H1 (cell line): Measurements from ENCODE around the gene DHTKD1. TPM values are rescaled to one million over a fixed set of nuclear protein-coding genes. Genes with fewer than 3 reads are reported as not detected.

Experiments used
- CTCF ChIA-PET: fragments of 300-600 bp; sonication (Branson Sonifier 250); formaldehyde crosslinking; loops from one replicate; lab custom pipeline; 2021; ENCODE audit not compliant: partially characterized antibody; lab: Charles Lee
- POLR2A ChIA-PET: fragments of 300-600 bp; sonication (Branson Sonifier 250); formaldehyde crosslinking; loops from one replicate; lab custom pipeline; 2021; ENCODE audit warnings: inconsistent platforms; ENCODE audit not compliant: partially characterized antibody; lab: Charles Lee
- DNase-seq, 2 experiments: peaks; one replicate each; pipeline versions ENCODE4 v3.0.0 to v3.0.0-alpha.2; 2010 to 2022; ENCODE audit warnings: low spot score in 2 of 2, low read depth in 1 of 2, mixed read lengths in 1 of 2
- FAIRE-seq: peaks from 2 replicates; lab custom pipeline; 2011; peaks lifted over from hg19 to GRCh38; lab: Jason Lieb, UNC
- H2AFZ ChIP-seq: 2 replicates; pipeline ENCODE4 v1.8.1; 2012; ENCODE audit warnings: low read length, inconsistent platforms
- H2AK5ac ChIP-seq: 2 replicates; pipeline ENCODE4 v1.6.1; 2013; ENCODE audit warnings: low read depth, low read length
- H2BK120ac ChIP-seq: replicated peaks from 2 replicates; pipeline ENCODE3; 2013; ENCODE audit warnings: low read depth, low read length, inconsistent platforms
- H2BK12ac ChIP-seq: 2 replicates; pipeline ENCODE4 v1.6.1; 2013; ENCODE audit warnings: low read depth, low read length
- H2BK15ac ChIP-seq: 2 replicates; pipeline ENCODE4 v1.6.1; 2013; ENCODE audit warnings: low read length
- H2BK20ac ChIP-seq: 2 replicates; pipeline ENCODE4 v1.6.1; 2013; ENCODE audit warnings: low read length
- H2BK5ac ChIP-seq: 2 replicates; pipeline ENCODE4 v1.6.1; 2013; ENCODE audit warnings: low read depth, low read length
- H3K14ac ChIP-seq: 2 replicates; pipeline ENCODE4 v1.6.1; 2013; ENCODE audit warnings: inconsistent platforms; ENCODE audit not compliant: insufficient read length
- H3K18ac ChIP-seq: 2 replicates; pipeline ENCODE4 v1.6.1; 2013; ENCODE audit warnings: low read length; ENCODE audit errors: extremely low read depth
- H3K23ac ChIP-seq: 2 replicates; pipeline ENCODE4 v1.6.1; 2013; ENCODE audit warnings: inconsistent platforms; ENCODE audit not compliant: insufficient read length
- H3K23me2 ChIP-seq: 2 replicates; pipeline ENCODE4 v1.6.1; 2013; ENCODE audit warnings: low read depth, low read length
- H3K27ac ChIP-seq: 2 replicates; pipeline ENCODE4 v1.6.1; 2011; ENCODE audit warnings: low read depth, low read length, inconsistent platforms
- H3K27me3 ChIP-seq, 4 experiments: replicated peaks in 1 of 4; 1 replicate in 1 of 4; 2 replicates in 3 of 4; pipeline versions ENCODE4 v1.6.1 to v1.8.1; 2011 to 2013; ENCODE audit warnings: low read length in 3 of 4, mild to moderate bottlenecking in 3 of 4, inconsistent platforms in 2 of 4, mixed read lengths in 2 of 4, moderate library complexity in 1 of 4; ENCODE audit not compliant: control insufficient read depth in 3 of 4, insufficient read depth in 3 of 4; ENCODE audit errors: extremely low read depth in 1 of 4
- H3K36me3 ChIP-seq, 4 experiments: 2 replicates each; pipeline versions ENCODE4 v1.6.1 to v1.8.1; 2011 to 2013; ENCODE audit warnings: mild to moderate bottlenecking in 4 of 4, low read length in 3 of 4, moderate library complexity in 2 of 4, control low read depth in 1 of 4, inconsistent platforms in 1 of 4; ENCODE audit not compliant: insufficient read depth in 4 of 4, control insufficient read depth in 2 of 4
- H3K4ac ChIP-seq: replicated peaks from 2 replicates; pipeline ENCODE3; 2013; ENCODE audit warnings: low read length, low read depth, mixed read lengths, inconsistent platforms; ENCODE audit not compliant: insufficient read length
- H3K4me1 ChIP-seq, 4 experiments: replicated peaks in 1 of 4; 1 replicate in 1 of 4; 2 replicates in 3 of 4; pipeline versions ENCODE4 v1.6.1 to v1.8.1; 2011 to 2013; ENCODE audit warnings: low read length in 3 of 4, inconsistent platforms in 2 of 4, mixed read lengths in 1 of 4; ENCODE audit not compliant: insufficient read depth in 4 of 4, control insufficient read depth in 3 of 4
- H3K4me2 ChIP-seq, 2 experiments: 2 replicates each; pipeline versions ENCODE4 v1.6.1 to v1.8.1; 2011 to 2013; ENCODE audit warnings: low read depth in 2 of 2, low read length in 2 of 2, control low read depth in 1 of 2, inconsistent platforms in 1 of 2, mild to moderate bottlenecking in 1 of 2; ENCODE audit not compliant: insufficient read depth in 1 of 2
- H3K4me3 ChIP-seq, 4 experiments: fragments of 200-600, 300-600 bp in 1 of 4; sonication (generic), shearing (Covaris generic), sonication (Bioruptor Twin) in 1 of 4; 2 replicates each; pipeline versions ENCODE4 v1.5.1 to v1.8.1; 2011 to 2016; ENCODE audit warnings: low read length in 4 of 4, low read depth in 3 of 4, control low read depth in 2 of 4, inconsistent platforms in 2 of 4, mild to moderate bottlenecking in 2 of 4, mixed read lengths in 1 of 4, moderate library complexity in 1 of 4; ENCODE audit not compliant: insufficient read depth in 2 of 4; ENCODE audit errors: extremely low read depth in 1 of 4
- H3K56ac ChIP-seq: replicated peaks from 2 replicates; pipeline ENCODE3; 2013; ENCODE audit warnings: low read depth, mild to moderate bottlenecking, mixed read lengths, low read length, inconsistent platforms; ENCODE audit not compliant: insufficient read length
- H3K79me1 ChIP-seq: 2 replicates; pipeline ENCODE4 v1.6.1; 2013; ENCODE audit warnings: low read depth, low read length, control low read depth
- H3K79me2 ChIP-seq, 2 experiments: 2 replicates each; pipeline versions ENCODE4 v1.6.1 to v1.8.1; 2012 to 2013; ENCODE audit warnings: low read length in 2 of 2, mild to moderate bottlenecking in 2 of 2, inconsistent platforms in 1 of 2; ENCODE audit not compliant: insufficient read depth in 2 of 2, control insufficient read depth in 1 of 2
- H3K9ac ChIP-seq, 4 experiments: replicated peaks in 1 of 4; 1 replicate in 1 of 4; 2 replicates in 3 of 4; pipeline versions ENCODE4 v1.6.1 to v1.8.1; 2011 to 2013; ENCODE audit warnings: low read depth in 3 of 4, low read length in 3 of 4, control low read depth in 2 of 4, mild to moderate bottlenecking in 2 of 4, moderate library complexity in 2 of 4, inconsistent platforms in 1 of 4; ENCODE audit errors: extremely low read depth in 1 of 4
- H3K9me3 ChIP-seq, 2 experiments: 2 replicates each; pipeline versions ENCODE4 v1.6.1 to v1.8.1; 2012 to 2013; ENCODE audit warnings: mild to moderate bottlenecking in 2 of 2, moderate library complexity in 2 of 2, control low read depth in 1 of 2, inconsistent platforms in 1 of 2, low read depth in 1 of 2, low read length in 1 of 2, mixed read lengths in 1 of 2; ENCODE audit not compliant: insufficient read depth in 2 of 2
- H4K20me1 ChIP-seq, 2 experiments: replicated peaks in 1 of 2; 2 replicates each; pipeline versions ENCODE3 to v1.8.1; 2011 to 2013; ENCODE audit warnings: inconsistent platforms in 2 of 2, low read length in 2 of 2, mild to moderate bottlenecking in 1 of 2; ENCODE audit not compliant: insufficient read depth in 2 of 2, control insufficient read depth in 1 of 2
- H4K5ac ChIP-seq: 2 replicates; pipeline ENCODE4 v1.6.1; 2013; ENCODE audit warnings: low read length, low read depth, mixed read lengths, inconsistent platforms; ENCODE audit not compliant: insufficient read length
- H4K8ac ChIP-seq: 2 replicates; pipeline ENCODE4 v1.8.0; 2013; ENCODE audit warnings: mild to moderate bottlenecking, moderate library complexity, low read length, inconsistent platforms; ENCODE audit not compliant: insufficient read depth; ENCODE audit errors: extremely low read depth
- H4K91ac ChIP-seq: replicated peaks from 2 replicates; pipeline ENCODE3; 2013; ENCODE audit warnings: low read length, mixed read lengths, inconsistent platforms; ENCODE audit not compliant: insufficient read length
- BRCA1 ChIP-seq: IDR thresholded peaks from 2 replicates; pipeline ENCODE4 v1.6.1; 2012; ENCODE audit warnings: low read depth, low read length, improper control_type of control experiment
- CBX8 ChIP-seq: fragments of 300-800, 300-1000 bp; sonication (generic); IDR thresholded peaks from 2 replicates; pipeline ENCODE4 v1.7.1; 2016; ENCODE audit warnings: low read depth, low read length, borderline replicate concordance
- SIX5 ChIP-seq: IDR thresholded peaks from 2 replicates; pipeline ENCODE4 v1.6.1; 2011; ENCODE audit warnings: mild to moderate bottlenecking, low read depth, low read length
- YY1 ChIP-seq: IDR thresholded peaks from 2 replicates; pipeline ENCODE4 v1.6.1; 2011; ENCODE audit warnings: low read depth, mild to moderate bottlenecking, low read length
- WGBS, 2 experiments: shearing (Covaris generic) in 1 of 2; methylation state at CpG; one replicate each; pipeline versions ENCODE4 v1.1.6 to v1.1.7; 2013 to 2015; ENCODE audit warnings: low lambda C conversion rate in 2 of 2, mixed read lengths in 2 of 2, inconsistent platforms in 1 of 2, low coverage in 1 of 2, missing lambda C conversion rate in 1 of 2; ENCODE audit not compliant: insufficient replicate concordance in 2 of 2, insufficient coverage in 1 of 2, insufficient read length in 1 of 2; ENCODE audit errors: extremely low coverage in 1 of 2, missing lambda C conversion rate in 1 of 2; 5-methylcytosine and 5-hydroxymethylcytosine counted together
- polyA plus RNA-seq, 7 experiments: library from polyadenylated mRNA; depleted of rRNA in 3 of 7; stranded (reverse) in 5 of 7; unstranded in 2 of 7; fragments of >200 nt in 5 of 7; fragments of 200-250 nt in 2 of 7; gene quantifications; 1 replicate in 5 of 7; 2 replicates in 1 of 7; 4 replicates in 1 of 7; pipeline versions ENCODE4 v1.2.1 to v1.2.3, GENCODE V29; 2011 to 2013; ENCODE audit warnings: missing spikeins in 2 of 7, mixed read lengths in 2 of 7
- total RNA-seq: library from RNA; stranded (reverse); fragmentation: NEBNext Ultra II Directional; extraction: Animal tissue kit (Norgen Biotek cat#: 25700); gene quantifications from 2 replicates; pipeline ENCODE4 v1.2.1, GENCODE V29; 2021
- TF ChIP-seq, protein P1 (sequence below): IDR thresholded peaks from 2 replicates; pipeline ENCODE4 v1.6.1; 2011; ENCODE audit warnings: low read depth, mild to moderate bottlenecking, low read length; ENCODE audit not compliant: insufficient read depth
- TF ChIP-seq, protein P2 (sequence below), 3 experiments: IDR thresholded peaks; 1 replicate in 2 of 3; 2 replicates in 1 of 3; pipeline versions ENCODE4 v1.5.1 to v1.6.1; 2011; ENCODE audit warnings: low read length in 3 of 3, mild to moderate bottlenecking in 3 of 3, inconsistent platforms in 2 of 3, low read depth in 1 of 3, moderate library complexity in 1 of 3; ENCODE audit not compliant: insufficient read depth in 1 of 3; ENCODE audit errors: control extremely low read depth in 1 of 3

DHTKD1 gene
- total and polyA plus RNA-seq, 2 of the 8 experiments (the other 6 are each of a cell fraction or from before 2014, with no cell fraction given) = 49.8 to 74.9 TPM

DNA sequence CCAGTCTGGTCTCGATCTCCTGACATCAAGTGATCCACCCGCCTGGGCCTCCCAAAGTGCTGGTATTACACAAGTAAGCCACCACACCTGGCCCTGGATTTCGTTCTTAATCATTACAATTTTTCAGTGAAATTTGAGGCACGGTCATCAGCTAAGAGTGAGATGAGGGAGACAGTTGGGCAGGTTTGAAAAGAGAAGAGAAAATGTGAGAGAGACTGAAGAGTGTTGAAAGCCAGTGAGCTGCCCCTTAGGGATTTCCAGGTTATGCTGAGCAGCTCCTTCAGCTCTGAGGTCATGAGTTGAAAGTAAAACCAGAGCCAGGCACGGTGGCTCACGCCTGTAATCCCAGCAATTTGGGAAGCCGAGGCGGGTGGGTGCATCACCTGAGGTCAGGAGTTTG is 20.2 kb upstream of the DHTKD1 start:
- WGBS, 2 experiments = 89% methylated on average over 8 of the region's 8 CpGs; no CpG with 5 or more reads in 1 of the 2 experiments
- POLR2A ChIA-PET = interaction anchor here (0.7 kb wide), 1 partner anchor 328 kb away, joined by 4 read pairs; no protein-coding TSS in a partner anchor

More for the DNA sequence above, 20.2 kb upstream of the DHTKD1 start:
- Histone ChIP-seq H3K79me2 (no peaks in the 10 kb centered on the region), H3K9ac (no peak overlapping the region), H3K23ac (no peak overlapping the region), H3K9me3 (no peaks in the 10 kb centered on the region), H2BK12ac (no peak overlapping the region), H3K4ac (no peak overlapping the region), H2BK120ac (no peak overlapping the region), H3K4me2 (no peak overlapping the region), H3K4me1 (no peaks in the 10 kb centered on the region; a peak in 1 of 7 replicates), H2AK5ac (no peak overlapping the region), H3K36me3 (no peaks in the 10 kb centered on the region), H3K27ac (no peak overlapping the region), H3K4me3 (no peak overlapping the region), H3K56ac (no peak overlapping the region), H2BK15ac (no peak overlapping the region), H2AFZ (no peak overlapping the region), H4K5ac (no peak overlapping the region), H4K8ac (no peak overlapping the region), H3K14ac (no peak overlapping the region), H3K18ac (no peak overlapping the region), H3K23me2 (peaks cover under 1% of the 10 kb centered on the region; the same call in 1 of the 2 replicates), H3K79me1 (no peaks in the 10 kb centered on the region; the same call in 1 of the 2 replicates), H4K91ac (no peak overlapping the region), H4K20me1 (no peaks in the 10 kb centered on the region), H2BK20ac (no peak overlapping the region), H3K27me3 (no peaks in the 10 kb centered on the region), H2BK5ac (no peak overlapping the region)
- DNase-seq (no peak), FAIRE-seq (no peak)
- TF ChIP-seq, protein P1, sequence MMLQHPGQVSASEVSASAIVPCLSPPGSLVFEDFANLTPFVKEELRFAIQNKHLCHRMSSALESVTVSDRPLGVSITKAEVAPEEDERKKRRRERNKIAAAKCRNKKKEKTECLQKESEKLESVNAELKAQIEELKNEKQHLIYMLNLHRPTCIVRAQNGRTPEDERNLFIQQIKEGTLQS = no peak
- TF ChIP-seq BRCA1 = no peak
- TF ChIP-seq YY1 = no peak
- TF ChIP-seq SIX5 = no peak
- TF ChIP-seq, protein P2, sequence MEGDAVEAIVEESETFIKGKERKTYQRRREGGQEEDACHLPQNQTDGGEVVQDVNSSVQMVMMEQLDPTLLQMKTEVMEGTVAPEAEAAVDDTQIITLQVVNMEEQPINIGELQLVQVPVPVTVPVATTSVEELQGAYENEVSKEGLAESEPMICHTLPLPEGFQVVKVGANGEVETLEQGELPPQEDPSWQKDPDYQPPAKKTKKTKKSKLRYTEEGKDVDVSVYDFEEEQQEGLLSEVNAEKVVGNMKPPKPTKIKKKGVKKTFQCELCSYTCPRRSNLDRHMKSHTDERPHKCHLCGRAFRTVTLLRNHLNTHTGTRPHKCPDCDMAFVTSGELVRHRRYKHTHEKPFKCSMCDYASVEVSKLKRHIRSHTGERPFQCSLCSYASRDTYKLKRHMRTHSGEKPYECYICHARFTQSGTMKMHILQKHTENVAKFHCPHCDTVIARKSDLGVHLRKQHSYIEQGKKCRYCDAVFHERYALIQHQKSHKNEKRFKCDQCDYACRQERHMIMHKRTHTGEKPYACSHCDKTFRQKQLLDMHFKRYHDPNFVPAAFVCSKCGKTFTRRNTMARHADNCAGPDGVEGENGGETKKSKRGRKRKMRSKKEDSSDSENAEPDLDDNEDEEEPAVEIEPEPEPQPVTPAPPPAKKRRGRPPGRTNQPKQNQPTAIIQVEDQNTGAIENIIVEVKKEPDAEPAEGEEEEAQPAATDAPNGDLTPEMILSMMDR (IDR thresholded peaks at IDR 0.05; ENCODE audit: control extremely low read depth in 1 of 3, insufficient read depth in 1 of 3, low read depth in 1 of 3, low read length in 3 of 3) = no peak
- TF ChIP-seq CBX8 = no peak
- CTCF ChIA-PET = no interaction called here
